ENCODE data around the gene IKBKE.
A peak's percentile ranks its signal among the peaks of the same experiment; 100 is the strongest.

The IKBKE gene

DNA sequence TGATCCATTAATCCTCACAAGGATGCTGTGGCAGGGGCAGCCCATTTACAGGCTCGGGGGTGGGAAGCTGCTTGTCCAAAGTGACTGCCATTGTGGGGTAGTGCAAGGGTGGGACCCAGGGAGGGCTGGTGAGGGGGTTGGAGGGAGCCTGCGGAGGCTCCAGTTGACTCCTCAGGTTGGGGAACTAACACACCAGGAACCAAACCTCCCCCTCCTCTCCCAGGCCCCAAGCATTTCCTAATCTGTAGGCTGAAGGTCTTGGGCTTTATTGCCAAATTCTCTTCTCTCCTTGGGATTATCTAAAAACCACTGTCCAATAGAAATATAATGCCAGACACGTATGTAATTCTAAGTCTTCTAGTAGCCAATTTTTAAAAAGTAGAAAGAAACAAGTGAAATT is 18.2 kb downstream of the IKBKE start:
- TF ChIP-seq, protein P1, sequence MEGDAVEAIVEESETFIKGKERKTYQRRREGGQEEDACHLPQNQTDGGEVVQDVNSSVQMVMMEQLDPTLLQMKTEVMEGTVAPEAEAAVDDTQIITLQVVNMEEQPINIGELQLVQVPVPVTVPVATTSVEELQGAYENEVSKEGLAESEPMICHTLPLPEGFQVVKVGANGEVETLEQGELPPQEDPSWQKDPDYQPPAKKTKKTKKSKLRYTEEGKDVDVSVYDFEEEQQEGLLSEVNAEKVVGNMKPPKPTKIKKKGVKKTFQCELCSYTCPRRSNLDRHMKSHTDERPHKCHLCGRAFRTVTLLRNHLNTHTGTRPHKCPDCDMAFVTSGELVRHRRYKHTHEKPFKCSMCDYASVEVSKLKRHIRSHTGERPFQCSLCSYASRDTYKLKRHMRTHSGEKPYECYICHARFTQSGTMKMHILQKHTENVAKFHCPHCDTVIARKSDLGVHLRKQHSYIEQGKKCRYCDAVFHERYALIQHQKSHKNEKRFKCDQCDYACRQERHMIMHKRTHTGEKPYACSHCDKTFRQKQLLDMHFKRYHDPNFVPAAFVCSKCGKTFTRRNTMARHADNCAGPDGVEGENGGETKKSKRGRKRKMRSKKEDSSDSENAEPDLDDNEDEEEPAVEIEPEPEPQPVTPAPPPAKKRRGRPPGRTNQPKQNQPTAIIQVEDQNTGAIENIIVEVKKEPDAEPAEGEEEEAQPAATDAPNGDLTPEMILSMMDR (IDR thresholded peaks at IDR 0.05), result no peak
- no peak for TF ChIP-seq ZFX (IDR thresholded peaks at IDR 0.05; ENCODE audit: borderline replicate concordance)
- H3K27ac ChIP-seq, result no peak overlapping the region

DNA sequence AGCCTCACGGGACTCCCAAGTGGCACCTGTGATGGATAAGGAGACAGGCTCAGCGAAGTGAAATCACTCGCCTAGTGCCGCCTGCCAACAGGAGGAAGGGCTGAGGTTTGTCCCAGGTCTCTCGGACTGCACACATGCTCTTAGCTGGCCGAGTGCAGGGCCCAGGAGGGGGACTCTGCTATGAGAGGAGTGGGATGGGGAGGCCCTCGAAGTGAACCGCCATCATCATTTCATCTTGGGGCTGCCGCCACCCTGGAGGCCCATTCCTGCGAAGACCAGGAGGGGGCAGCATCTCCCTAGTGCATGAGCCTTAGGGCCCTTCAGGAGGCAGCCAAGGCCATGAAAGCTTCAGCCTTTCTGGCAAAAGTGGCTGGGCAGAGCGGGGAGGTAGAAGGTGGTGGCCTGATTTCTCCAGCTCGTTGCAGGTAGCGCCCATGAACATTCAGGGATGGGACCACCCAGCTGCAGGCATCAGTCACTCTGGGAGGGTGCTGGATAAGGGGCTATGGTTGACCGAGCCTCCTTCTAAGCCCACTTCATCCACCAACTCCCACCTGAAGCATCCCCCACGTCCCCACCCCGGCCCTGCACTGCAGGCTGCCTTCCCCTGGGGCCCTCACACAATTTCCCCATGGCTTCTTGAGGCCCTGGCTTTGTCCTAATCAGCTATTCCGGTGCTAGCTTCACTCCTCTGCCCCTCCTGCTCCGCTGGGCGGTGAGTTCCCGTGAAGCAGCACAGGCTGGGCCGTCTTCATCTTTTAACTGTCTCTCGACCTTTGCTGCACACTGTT is 19.9 kb downstream of the IKBKE start:
- TF ChIP-seq, protein P1 (IDR thresholded peaks at IDR 0.05), result peak; percentile 99
- TF ChIP-seq ZFX (IDR thresholded peaks at IDR 0.05; ENCODE audit: borderline replicate concordance), result no peak

DNA sequence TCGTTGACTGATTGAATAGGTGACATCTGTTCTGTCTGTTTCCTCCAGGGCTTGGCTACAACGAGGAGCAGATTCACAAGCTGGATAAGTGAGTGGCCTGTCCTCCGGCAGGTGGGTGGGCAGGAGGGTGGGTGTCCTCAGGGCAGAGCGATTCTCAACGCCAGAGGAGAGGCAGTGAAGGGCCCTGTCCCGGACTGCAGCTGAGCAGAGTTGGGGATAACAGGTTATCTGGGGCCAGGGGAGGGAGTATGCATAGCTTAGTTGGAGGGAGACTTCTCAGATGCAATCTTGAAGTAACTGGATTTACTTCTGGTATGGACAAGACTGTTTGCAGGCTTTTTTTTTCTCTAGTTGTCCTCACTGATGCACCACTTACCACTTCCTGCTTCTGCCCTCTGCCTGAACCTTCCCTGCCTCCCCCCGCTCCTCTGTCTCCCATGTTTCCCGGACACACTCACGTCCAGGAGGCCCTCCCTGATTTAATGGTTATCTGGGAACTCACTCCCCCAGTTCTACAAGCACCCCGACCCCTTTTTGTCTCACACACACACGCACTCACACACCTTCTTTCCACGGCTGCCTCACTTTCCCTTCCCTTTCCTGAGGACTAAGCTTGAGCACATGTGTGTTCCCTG is 20.6 kb downstream of the IKBKE start:
- TF ChIP-seq, protein P1 (IDR thresholded peaks at IDR 0.05), result no peak
- no peak for TF ChIP-seq ZFX (IDR thresholded peaks at IDR 0.05; ENCODE audit: borderline replicate concordance)
- no peak overlapping the region for H3K27ac ChIP-seq

More for the DNA sequence above, 19.9 kb downstream of the IKBKE start:
- H3K27ac ChIP-seq, result no peak overlapping the region

DNA sequence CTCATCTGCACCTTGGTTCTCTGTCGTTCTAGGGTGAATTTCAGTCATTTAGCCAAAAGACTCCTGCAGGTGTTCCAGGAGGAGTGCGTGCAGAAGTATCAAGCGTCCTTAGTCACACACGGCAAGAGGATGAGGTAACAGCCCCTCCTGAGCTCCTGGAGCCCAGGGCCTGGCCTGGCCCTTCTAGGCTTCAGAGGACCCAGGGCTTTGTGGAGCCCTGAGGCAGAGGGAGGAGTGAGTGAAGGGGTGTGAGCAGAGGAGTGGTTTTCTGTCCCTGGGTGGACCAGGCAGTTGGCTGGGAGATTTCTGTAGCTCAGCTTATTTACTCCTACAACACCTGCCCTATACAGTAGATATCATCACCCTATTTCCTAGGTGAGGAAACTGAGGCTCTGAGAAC is 21.3 kb downstream of the IKBKE start:
- H3K27ac ChIP-seq, result no peak overlapping the region

DNA sequence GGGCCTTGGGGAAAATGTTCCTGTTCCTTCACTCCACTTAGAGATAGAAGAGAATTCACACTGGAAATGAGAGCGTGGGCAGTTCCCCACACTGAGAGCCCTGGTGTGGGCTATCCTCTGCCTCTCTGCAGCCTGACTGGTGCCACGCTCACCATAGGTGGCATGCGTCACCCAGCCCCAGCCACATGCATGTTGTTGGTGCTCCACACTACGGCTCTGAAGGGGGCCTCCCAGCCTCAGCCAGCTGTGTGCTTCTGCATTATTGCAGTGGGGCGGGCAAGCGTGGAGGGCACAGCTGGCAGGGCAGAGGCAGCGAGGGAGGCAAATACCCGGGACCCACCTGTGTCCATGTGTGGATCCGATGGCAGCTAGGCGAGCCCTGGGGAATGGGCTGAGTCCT is 22.3 kb downstream of the IKBKE start:
- H3K27ac ChIP-seq, result no peak overlapping the region
- TF ChIP-seq, protein P1 (IDR thresholded peaks at IDR 0.05), result no peak
- no peak for TF ChIP-seq ZFX (IDR thresholded peaks at IDR 0.05; ENCODE audit: borderline replicate concordance)

More for the DNA sequence above, 21.3 kb downstream of the IKBKE start:
- TF ChIP-seq, protein P1 (IDR thresholded peaks at IDR 0.05), result no peak
- TF ChIP-seq ZFX (IDR thresholded peaks at IDR 0.05; ENCODE audit: borderline replicate concordance), result no peak

DNA sequence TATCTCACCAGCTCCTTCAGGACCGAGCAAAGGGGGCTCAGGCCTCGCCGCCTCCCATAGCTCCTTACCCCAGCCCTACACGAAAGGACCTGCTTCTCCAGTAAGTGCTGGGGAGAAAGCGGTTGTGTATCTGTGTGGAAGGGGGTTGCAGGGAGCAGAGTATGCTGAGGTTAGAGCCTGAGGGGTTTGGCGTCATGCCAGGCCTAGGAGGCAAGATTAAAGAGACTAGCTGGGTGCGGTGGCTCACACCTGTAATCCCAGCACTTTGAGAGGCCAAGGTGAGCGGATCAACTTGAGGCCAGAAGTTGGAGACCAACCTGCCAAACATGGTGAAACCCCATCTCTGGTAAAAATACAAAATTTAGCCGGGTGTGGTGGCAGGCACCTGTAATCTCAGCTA is 23.0 kb downstream of the IKBKE start:
- no peak overlapping the region for H3K27ac ChIP-seq

More for the DNA sequence above, 23.0 kb downstream of the IKBKE start:
- TF ChIP-seq ZFX (IDR thresholded peaks at IDR 0.05; ENCODE audit: borderline replicate concordance), result no peak
- TF ChIP-seq, protein P1 (IDR thresholded peaks at IDR 0.05), result no peak

All from 22Rv1 (cell line).